ENCODE measurements around the gene SNRNP48. TPM values are rescaled to one million over a fixed set of nuclear protein-coding genes. Genes with fewer than 3 reads are reported as not detected.

SNRNP48 gene
- total and polyA plus RNA-seq, 2 of the 8 experiments (the other 6 are each of a cell fraction or from before 2014, with no cell fraction given) = 7.7 to 21.0 TPM

GRCh38 chr6:7541175-7542064 is 48.6 kb upstream of the SNRNP48 start, which contains the start of gene DSP (continued):
- TF ChIP-seq GTF2F1 (IDR thresholded peaks at IDR 0.05; ENCODE audit: borderline replicate concordance, low read depth, low read length) = no peak
- TF ChIP-seq MAFK (IDR thresholded peaks at IDR 0.05; ENCODE audit: low read depth, low read length) = no peak

Measured in H1 (cell line).